Panc1 (cell line): ENCODE results near the gene INS. TPM values are rescaled to one million over a fixed set of nuclear protein-coding genes. Genes with fewer than 3 reads are reported as not detected.

ENCODE experiments used
- ATAC-seq: fragments of 200-7000 bp; cut with Tn5 transposase; 2 replicates; pipeline ENCODE4 v1.9.1; 2020; ENCODE audit warnings: mild to moderate bottlenecking, moderate library complexity
- BruUV-seq: library from RNA; stranded (reverse); fragments of 400-500 nt; replicated peaks from 2 replicates; lab custom pipeline; 2021; lab: Mats Ljungman, UMichigan
- CTCF ChIA-PET: fragments of 300-600 bp; sonication (Branson Sonifier 250); formaldehyde crosslinking; loops from one replicate; lab custom pipeline; 2022; ENCODE audit warnings: antibody characterized with exemption; lab: Charles Lee
- POLR2A ChIA-PET: fragments of 300-600 bp; sonication (Branson Sonifier 250); formaldehyde crosslinking; loops from one replicate; lab custom pipeline; 2022; ENCODE audit warnings: antibody characterized with exemption; lab: Charles Lee
- DNase-seq: peaks from one replicate; pipeline ENCODE4 v3.0.0-alpha.2; 2010; ENCODE audit warnings: low read depth, low spot score
- H3K27ac ChIP-seq: 2 replicates; pipeline ENCODE4 v1.5.1; 2011; ENCODE audit warnings: mild to moderate bottlenecking, low read length, inconsistent platforms
- H3K27me3 ChIP-seq: fragments of 200-500 bp; sonication (Bioruptor generic); 2 replicates; pipeline ENCODE4 v1.6.0; 2014; ENCODE audit warnings: low read length, inconsistent platforms; ENCODE audit not compliant: control insufficient read depth, insufficient read depth
- H3K36me3 ChIP-seq: fragments of 200-500 bp; sonication (Bioruptor generic); 2 replicates; pipeline ENCODE4 v1.5.1; 2014; ENCODE audit warnings: inconsistent platforms, mild to moderate bottlenecking, low read length, moderate library complexity; ENCODE audit not compliant: control insufficient read depth, insufficient read depth
- H3K4me1 ChIP-seq: 2 replicates; pipeline ENCODE4 v1.5.1; 2011; ENCODE audit warnings: inconsistent platforms, mild to moderate bottlenecking, low read length, moderate library complexity; ENCODE audit not compliant: control insufficient read depth, insufficient read depth
- H3K4me3 ChIP-seq, 2 experiments: 2 replicates each; pipeline ENCODE4 v1.5.1; 2011 to 2012; ENCODE audit warnings: low read depth in 2 of 2, low read length in 2 of 2, mild to moderate bottlenecking in 2 of 2, inconsistent platforms in 1 of 2, moderate library complexity in 1 of 2
- H3K9me3 ChIP-seq: fragments of 200-500 bp; sonication (Bioruptor generic); 2 replicates; pipeline ENCODE4 v1.5.1; 2014; ENCODE audit warnings: low read depth, mild to moderate bottlenecking, inconsistent platforms, low read length, moderate library complexity; ENCODE audit not compliant: control insufficient read depth, insufficient read depth
- POLR2AphosphoS5 ChIP-seq: IDR thresholded peaks from 2 replicates; pipeline ENCODE4 v1.6.1; 2012; ENCODE audit warnings: mild to moderate bottlenecking, low read depth, low read length, moderate library complexity
- SIN3A ChIP-seq: IDR thresholded peaks from 2 replicates; pipeline ENCODE4 v1.6.1; 2012; ENCODE audit warnings: low read depth, mild to moderate bottlenecking, low read length, moderate library complexity, borderline replicate concordance; ENCODE audit not compliant: insufficient read depth
- TCF7L2 ChIP-seq: IDR thresholded peaks from 2 replicates; pipeline ENCODE4 v1.6.1; 2011; ENCODE audit warnings: mild to moderate bottlenecking, low read depth, low read length, inconsistent platforms
- in situ Hi-C: cut with HindIII; loops from 2 replicates; pipeline ENCODE4 v1.10.0; 2016; ENCODE audit warnings: low sequenced_read_pairs, low pct_unique_long_range_greater_than_20kb
- intact Hi-C: fragments of 100-400 bp; cut with micrococcal nuclease; formaldehyde crosslinking; loops from one replicate; pipeline ENCODE4 v1.10.0; 2022; ENCODE audit not compliant: unreplicated experiment
- total RNA-seq: library from RNA; stranded (reverse); gene quantifications from one replicate; pipeline ENCODE4 v1.2.1, GENCODE V29; 2021; ENCODE audit not compliant: unreplicated experiment
- TF ChIP-seq, protein P1 (sequence below): fragments of 450-650 bp; IDR thresholded peaks from 2 replicates; pipeline ENCODE4 v1.5.1; 2017; ENCODE audit warnings: mild to moderate bottlenecking
- TF ChIP-seq, protein P2 (sequence below), 2 experiments: IDR thresholded peaks; 2 replicates each; pipeline ENCODE4 v1.6.1; 2011 to 2012; ENCODE audit warnings: low read depth in 2 of 2, control low read depth in 1 of 2, low read length in 1 of 2, mild to moderate bottlenecking in 1 of 2, moderate library complexity in 1 of 2; ENCODE audit not compliant: insufficient read depth in 1 of 2

INS gene
- total RNA-seq, 1 experiment from 2014 or later = not detected

DNA sequence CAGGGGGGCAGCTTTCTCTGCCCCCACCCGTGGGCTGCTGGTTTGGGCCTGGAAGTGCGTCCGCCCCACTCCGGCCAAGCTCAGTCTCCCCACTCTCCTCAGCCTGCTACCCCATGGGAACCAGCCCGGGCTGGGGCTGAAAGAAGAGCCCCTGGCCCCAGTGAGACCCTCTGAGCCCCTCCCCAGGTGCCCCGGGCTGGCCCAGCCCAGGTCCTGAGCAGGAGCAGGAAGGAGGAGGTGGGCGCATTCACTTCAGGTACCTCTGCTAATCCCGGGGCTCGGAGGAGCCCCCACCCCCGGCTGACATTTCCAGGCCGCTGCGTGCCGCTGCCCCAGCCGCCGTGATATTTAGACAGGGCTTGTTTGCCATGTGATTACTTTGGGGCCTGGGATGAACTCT, 19.3 kb upstream of the INS start:
- BruUV-seq = no TSS peak
- DNase-seq (no peak), ATAC-seq (no peak)
- Histone ChIP-seq H3K36me3 (no peaks in the 10 kb centered on the region), H3K4me1 (peaks cover 3% of the 10 kb centered on the region; the same call in 1 of the 2 replicates), H3K9me3 (no peaks in the 10 kb centered on the region), H3K27me3 (no peaks in the 10 kb centered on the region), H3K27ac (no peak overlapping the region), H3K4me3 (no peak overlapping the region)
- CTCF ChIA-PET = no interaction called here
- TF ChIP-seq, protein P1, sequence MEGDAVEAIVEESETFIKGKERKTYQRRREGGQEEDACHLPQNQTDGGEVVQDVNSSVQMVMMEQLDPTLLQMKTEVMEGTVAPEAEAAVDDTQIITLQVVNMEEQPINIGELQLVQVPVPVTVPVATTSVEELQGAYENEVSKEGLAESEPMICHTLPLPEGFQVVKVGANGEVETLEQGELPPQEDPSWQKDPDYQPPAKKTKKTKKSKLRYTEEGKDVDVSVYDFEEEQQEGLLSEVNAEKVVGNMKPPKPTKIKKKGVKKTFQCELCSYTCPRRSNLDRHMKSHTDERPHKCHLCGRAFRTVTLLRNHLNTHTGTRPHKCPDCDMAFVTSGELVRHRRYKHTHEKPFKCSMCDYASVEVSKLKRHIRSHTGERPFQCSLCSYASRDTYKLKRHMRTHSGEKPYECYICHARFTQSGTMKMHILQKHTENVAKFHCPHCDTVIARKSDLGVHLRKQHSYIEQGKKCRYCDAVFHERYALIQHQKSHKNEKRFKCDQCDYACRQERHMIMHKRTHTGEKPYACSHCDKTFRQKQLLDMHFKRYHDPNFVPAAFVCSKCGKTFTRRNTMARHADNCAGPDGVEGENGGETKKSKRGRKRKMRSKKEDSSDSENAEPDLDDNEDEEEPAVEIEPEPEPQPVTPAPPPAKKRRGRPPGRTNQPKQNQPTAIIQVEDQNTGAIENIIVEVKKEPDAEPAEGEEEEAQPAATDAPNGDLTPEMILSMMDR = no peak
- TF ChIP-seq SIN3A (no peak), TCF7L2 (no peak), POLR2AphosphoS5 (no peak)
- TF ChIP-seq, protein P2, sequence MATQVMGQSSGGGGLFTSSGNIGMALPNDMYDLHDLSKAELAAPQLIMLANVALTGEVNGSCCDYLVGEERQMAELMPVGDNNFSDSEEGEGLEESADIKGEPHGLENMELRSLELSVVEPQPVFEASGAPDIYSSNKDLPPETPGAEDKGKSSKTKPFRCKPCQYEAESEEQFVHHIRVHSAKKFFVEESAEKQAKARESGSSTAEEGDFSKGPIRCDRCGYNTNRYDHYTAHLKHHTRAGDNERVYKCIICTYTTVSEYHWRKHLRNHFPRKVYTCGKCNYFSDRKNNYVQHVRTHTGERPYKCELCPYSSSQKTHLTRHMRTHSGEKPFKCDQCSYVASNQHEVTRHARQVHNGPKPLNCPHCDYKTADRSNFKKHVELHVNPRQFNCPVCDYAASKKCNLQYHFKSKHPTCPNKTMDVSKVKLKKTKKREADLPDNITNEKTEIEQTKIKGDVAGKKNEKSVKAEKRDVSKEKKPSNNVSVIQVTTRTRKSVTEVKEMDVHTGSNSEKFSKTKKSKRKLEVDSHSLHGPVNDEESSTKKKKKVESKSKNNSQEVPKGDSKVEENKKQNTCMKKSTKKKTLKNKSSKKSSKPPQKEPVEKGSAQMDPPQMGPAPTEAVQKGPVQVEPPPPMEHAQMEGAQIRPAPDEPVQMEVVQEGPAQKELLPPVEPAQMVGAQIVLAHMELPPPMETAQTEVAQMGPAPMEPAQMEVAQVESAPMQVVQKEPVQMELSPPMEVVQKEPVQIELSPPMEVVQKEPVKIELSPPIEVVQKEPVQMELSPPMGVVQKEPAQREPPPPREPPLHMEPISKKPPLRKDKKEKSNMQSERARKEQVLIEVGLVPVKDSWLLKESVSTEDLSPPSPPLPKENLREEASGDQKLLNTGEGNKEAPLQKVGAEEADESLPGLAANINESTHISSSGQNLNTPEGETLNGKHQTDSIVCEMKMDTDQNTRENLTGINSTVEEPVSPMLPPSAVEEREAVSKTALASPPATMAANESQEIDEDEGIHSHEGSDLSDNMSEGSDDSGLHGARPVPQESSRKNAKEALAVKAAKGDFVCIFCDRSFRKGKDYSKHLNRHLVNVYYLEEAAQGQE (IDR thresholded peaks at IDR 0.05; ENCODE audit: insufficient read depth in 1 of 2, low read depth in 2 of 2, low read length in 1 of 2) = no peak
- POLR2A ChIA-PET = interaction anchor here (0.7 kb wide), 1 partner anchor 68 kb away, joined by 3 read pairs; no protein-coding TSS in a partner anchor
- in situ Hi-C loops = no loop called here
- intact Hi-C loops = no loop called here

DNA sequence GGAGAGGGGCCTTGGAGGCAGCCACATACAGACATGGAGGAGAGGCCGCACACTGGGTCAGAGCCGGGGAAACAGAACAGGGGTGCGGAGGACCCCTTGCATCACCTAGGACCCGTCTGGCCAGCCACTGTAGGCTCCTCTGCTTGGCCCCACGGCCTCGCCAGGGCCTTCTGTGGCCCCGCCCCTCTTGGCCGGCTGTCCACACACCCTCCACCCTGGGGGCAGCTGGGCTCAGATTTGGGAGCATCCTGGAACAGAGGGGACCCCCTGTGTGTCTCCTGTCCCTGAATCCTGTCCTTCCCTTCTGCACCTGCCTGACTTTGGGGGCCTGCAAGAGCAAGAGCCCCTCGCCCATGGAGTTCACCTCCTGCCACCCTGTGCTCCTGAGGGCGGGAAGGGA, 18.5 kb upstream of the INS start:
- H3K4me3 ChIP-seq = no peak overlapping the region
- no peaks in the 10 kb centered on the region for H3K27me3 ChIP-seq
- TF ChIP-seq, protein P2 (IDR thresholded peaks at IDR 0.05; ENCODE audit: insufficient read depth in 1 of 2, low read depth in 2 of 2, low read length in 1 of 2) = no peak
- TF ChIP-seq TCF7L2 = no peak
- no peak for TF ChIP-seq POLR2AphosphoS5
- no peak for TF ChIP-seq SIN3A
- TF ChIP-seq, protein P1 = no peak
- H3K27ac ChIP-seq = no peak overlapping the region
- DNase-seq (no peak), ATAC-seq (no peak)
- no peaks in the 10 kb centered on the region for H3K9me3 ChIP-seq
- in situ Hi-C loops (no loop called here), intact Hi-C loops (no loop called here)
- CTCF ChIA-PET = no interaction called here
- POLR2A ChIA-PET = no interaction called here
- no peaks in the 10 kb centered on the region for H3K36me3 ChIP-seq
- no TSS peak for BruUV-seq
- peaks cover 3% of the 10 kb centered on the region; the same call in 1 of the 2 replicates for H3K4me1 ChIP-seq
